Left ventricle myocardium superior (tissue), 1 donor: Measurements from ENCODE around the gene ATP2B3. TPM values are rescaled to one million over a fixed set of nuclear protein-coding genes. Genes with fewer than 3 reads are reported as not detected.

Experiments used
- ATAC-seq: fragments of 200-7000 bp; cut with Tn5 transposase; one replicate; pipeline ENCODE4 v1.9.1; 2020; ENCODE audit warnings: mild to moderate bottlenecking, moderate library complexity
- DNase-seq: peaks from one replicate; pipeline ENCODE4 v3.0.0-alpha.2; 2020
- intact Hi-C: fragments of 100-400 bp; cut with micrococcal nuclease; formaldehyde crosslinking; loops from one replicate; pipeline ENCODE4 v1.11.0; 2022
- total RNA-seq: library from RNA; stranded (reverse); fragmentation: NEBNext Ultra II Directional; extraction: Animal tissue kit (Norgen Biotek cat#: 25700); gene quantifications from one replicate; pipeline ENCODE4 v1.2.1, GENCODE V29; 2021
- donor health status: DM: no; HTN: yes; CAD: no; lungs with severe emphysema.

Gene ATP2B3
- total RNA-seq, 1 donor from 2014 or later, result not detected

- intact Hi-C loops, result no loop called here
- DNase-seq, result peak; percentile 54
- ATAC-seq, result peak; percentile 19
Observed at GRCh38 chrX:153487590-153488071, 29.8 kb upstream of the ATP2B3 start.

- intact Hi-C loops, result no loop called here
- ATAC-seq, result peak; percentile 78
- DNase-seq, result peak; percentile 63
Observed at GRCh38 chrX:153488231-153488914, 29.1 kb upstream of the ATP2B3 start.

- no peak for ATAC-seq
- intact Hi-C loops, result no loop called here
- no peak for DNase-seq
Observed at GRCh38 chrX:153490217-153490930, 27.1 kb upstream of the ATP2B3 start.

- intact Hi-C loops, result no loop called here
- DNase-seq, result no peak
Observed at GRCh38 chrX:153491351-153491914, 26.0 kb upstream of the ATP2B3 start.

GRCh38 chrX:153491918-153492317 lies 25.5 kb upstream of the ATP2B3 start:
- intact Hi-C loops, result no loop called here
- ATAC-seq, result no peak
- DNase-seq, result no peak

More at GRCh38 chrX:153491351-153491914, 26.0 kb upstream of the ATP2B3 start:
- no peak for ATAC-seq

GRCh38 chrX:153492543-153492942 lies 24.9 kb upstream of the ATP2B3 start:
- ATAC-seq, result no peak
- intact Hi-C loops, result no loop called here

GRCh38 chrX:153493085-153493484 lies 24.4 kb upstream of the ATP2B3 start:
- ATAC-seq, result no peak
- intact Hi-C loops, result no loop called here
- DNase-seq, result no peak

More at GRCh38 chrX:153492543-153492942, 24.9 kb upstream of the ATP2B3 start:
- DNase-seq, result no peak

- ATAC-seq, result peak; percentile 41
- DNase-seq, result no peak
- intact Hi-C loops, result no loop called here
Observed at GRCh38 chrX:153494061-153494460, 23.4 kb upstream of the ATP2B3 start.

GRCh38 chrX:153494541-153495361 lies 22.7 kb upstream of the ATP2B3 start, which contains the start of gene BGN:
BGN (plus strand) TSS chrX:153494980; CDS start chrX:153504632, 9,652 bp downstream.
- peak; percentile 73 for ATAC-seq
- intact Hi-C loops, result no loop called here
- peak; percentile 62 for DNase-seq

GRCh38 chrX:153495362-153495751 lies 22.1 kb upstream of the ATP2B3 start:
- ATAC-seq, result peak; percentile 45
- peak; percentile 53 for DNase-seq
- intact Hi-C loops, result no loop called here

- no peak for ATAC-seq
Observed at GRCh38 chrX:153495903-153496589, 21.4 kb upstream of the ATP2B3 start.

GRCh38 chrX:153496590-153496959 lies 20.9 kb upstream of the ATP2B3 start:
- DNase-seq, result no peak
- ATAC-seq, result no peak
- intact Hi-C loops, result no loop called here

More at GRCh38 chrX:153495903-153496589, 21.4 kb upstream of the ATP2B3 start:
- DNase-seq, result no peak
- intact Hi-C loops, result no loop called here

- DNase-seq (no peak), ATAC-seq (no peak)
- intact Hi-C loops, result no loop called here
Observed at GRCh38 chrX:153498453-153498852, 19.0 kb upstream of the ATP2B3 start.

- ATAC-seq, result no peak
- intact Hi-C loops, result no loop called here
- no peak for DNase-seq
Observed at GRCh38 chrX:153499341-153499740, 18.1 kb upstream of the ATP2B3 start.

- ATAC-seq (peak; percentile 42), DNase-seq (peak; percentile 73)
- intact Hi-C loops, result no loop called here
Observed at GRCh38 chrX:153499876-153500275, 17.6 kb upstream of the ATP2B3 start.

- no peak for ATAC-seq
- intact Hi-C loops, result no loop called here
Observed at GRCh38 chrX:153500676-153501280, 16.7 kb upstream of the ATP2B3 start.

GRCh38 chrX:153501530-153501929 lies 15.9 kb upstream of the ATP2B3 start:
- intact Hi-C loops, result no loop called here
- DNase-seq (no peak), ATAC-seq (no peak)

More at GRCh38 chrX:153500676-153501280, 16.7 kb upstream of the ATP2B3 start:
- DNase-seq, result no peak

GRCh38 chrX:153502131-153502530 lies 15.3 kb upstream of the ATP2B3 start:
- no peak for DNase-seq
- intact Hi-C loops, result no loop called here
- ATAC-seq, result no peak
